ENCODE measurements around the gene KCNT1. TPM values are rescaled to one million over a fixed set of nuclear protein-coding genes. Genes with fewer than 3 reads are reported as not detected.

The KCNT1 gene
- total RNA-seq (under 1 TPM; 0.23 to 0.37 TPM), total RNA-seq (0.12 to 0.30 reads per million in 2 donors)

DNA sequence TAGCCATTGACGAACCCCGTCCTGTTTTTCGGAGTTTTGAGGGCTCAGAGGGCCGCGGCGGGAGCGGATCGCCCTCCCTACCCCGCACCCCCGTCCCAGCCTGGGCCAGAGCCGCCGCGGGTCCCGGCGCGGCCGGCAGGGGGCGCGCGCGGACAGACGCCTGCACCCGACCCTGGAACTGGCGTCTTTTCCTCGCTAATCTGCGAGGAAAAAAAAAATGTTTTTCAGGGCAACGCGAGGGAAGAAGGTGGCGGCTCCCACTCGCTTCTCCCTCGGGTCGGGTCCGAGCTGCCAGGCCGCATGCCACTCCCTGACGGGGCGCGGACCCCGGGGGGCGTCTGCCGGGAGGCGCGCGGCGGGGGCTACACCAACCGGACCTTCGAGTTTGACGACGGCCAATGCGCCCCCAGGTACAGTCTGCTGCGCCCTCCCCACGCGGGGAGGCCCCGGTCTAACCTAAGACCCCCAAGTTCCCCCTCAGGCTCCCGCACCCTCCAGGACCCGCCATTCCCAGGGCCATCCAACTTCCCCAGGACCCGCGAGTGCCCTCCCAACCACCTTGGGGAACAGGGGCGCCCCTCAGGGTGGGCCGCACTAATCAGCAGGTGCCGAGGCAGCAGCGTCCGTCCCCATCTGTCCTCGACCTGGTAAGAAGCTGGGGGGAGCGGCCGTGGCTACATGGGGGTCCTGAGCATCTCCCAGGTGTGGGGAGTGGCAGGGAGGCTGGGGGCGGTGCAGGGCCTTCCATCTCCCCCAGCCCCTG, at the start of gene KCNT1:
Gene KCNT1 (plus strand): TSS at position 227 of the 763 bp plus-strand sequence. CDS start 74 bp downstream, at position 301.
- Mint-ChIP-seq H3K4me1 (no peaks in the 10 kb centered on the region), H3K27me3 (peaks cover 12% of the 10 kb centered on the region), H3K36me3 (ENCODE audit: low read depth) (no peaks in the 10 kb centered on the region), H3K4me3 (no peak within 1 kb of the TSS), H3K27ac (no peak within 1 kb of the TSS)
- ATAC-seq = peak; percentile 71
- peak; percentile 44 to 59 (median 50) for DNase-seq
- no peaks in the 10 kb centered on the region for H3K9me3 ChIP-seq (ENCODE audit: control insufficient read depth, low read length, poor library complexity, severe bottlenecking)

DNA sequence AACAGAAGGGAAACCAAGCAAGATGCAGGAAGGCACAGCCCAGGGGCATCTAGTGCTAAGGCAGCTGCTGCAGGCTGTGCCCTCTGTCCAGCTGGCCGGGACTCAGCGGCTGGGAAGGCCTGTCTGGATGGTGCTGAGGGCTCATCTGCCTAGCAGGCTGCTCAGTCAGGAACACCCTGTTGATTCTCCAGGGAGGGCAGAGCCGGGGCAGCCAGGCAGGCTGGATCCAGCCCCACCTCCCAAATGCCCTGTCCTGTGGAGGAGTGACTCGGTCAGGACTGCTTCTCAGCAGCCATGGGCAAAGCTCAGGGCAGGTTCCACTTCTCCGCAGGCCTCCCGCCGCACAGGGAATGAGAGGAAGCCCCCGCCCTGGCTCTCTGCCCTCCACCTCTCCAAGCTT, 46.7 kb upstream of the KCNT1 start:
- no peaks in the 10 kb centered on the region for H3K4me1 Mint-ChIP-seq
- peaks cover 35% of the 10 kb centered on the region for H3K27me3 Mint-ChIP-seq
- no peak for ATAC-seq
- H3K36me3 Mint-ChIP-seq (ENCODE audit: low read depth) = peaks cover 2% of the 10 kb centered on the region
- H3K4me3 Mint-ChIP-seq = no peak overlapping the region
- no peak for DNase-seq
- H3K27ac Mint-ChIP-seq = no peak overlapping the region
- H3K9me3 ChIP-seq (ENCODE audit: control insufficient read depth, low read length, poor library complexity, severe bottlenecking) = no peaks in the 10 kb centered on the region

DNA sequence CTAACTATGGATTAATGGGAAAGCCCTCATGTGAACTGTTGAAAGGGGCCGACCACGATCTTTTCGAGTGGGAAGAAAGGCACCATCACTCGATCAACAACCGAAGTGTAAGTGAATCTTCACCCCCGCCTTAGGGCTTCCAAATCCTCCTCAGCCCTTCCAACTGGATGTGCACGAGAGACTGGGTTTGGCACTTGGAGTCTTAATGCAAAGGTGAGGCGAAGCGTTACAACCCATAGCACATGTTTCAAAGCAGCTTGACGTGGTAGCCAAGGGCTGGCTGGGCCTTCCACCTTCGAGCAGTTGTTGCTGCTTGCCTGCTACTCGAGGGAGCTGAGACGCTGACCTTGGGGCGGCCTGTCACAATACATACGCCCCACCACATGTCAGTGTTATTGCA, 44.6 kb upstream of the KCNT1 start:
- DNase-seq = no peak

DNA sequence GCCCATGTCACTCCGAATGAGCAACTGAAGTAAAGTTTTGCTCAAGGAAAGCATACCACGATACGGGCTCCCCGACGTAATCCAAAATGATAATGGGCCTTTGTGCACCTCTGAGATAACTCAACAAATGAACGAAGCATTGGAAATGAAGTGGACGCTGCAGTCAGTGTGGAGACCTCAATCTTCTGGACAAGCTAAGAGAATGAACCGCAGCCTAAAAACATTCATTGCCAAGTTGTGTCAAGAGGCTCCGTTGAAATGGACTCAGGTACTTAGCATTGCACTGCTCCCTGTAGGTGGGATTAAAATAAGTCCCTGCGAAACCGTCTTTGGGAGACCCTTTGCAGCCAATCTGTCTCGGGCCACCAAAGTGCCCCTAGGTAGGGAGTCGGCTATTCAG, 42.7 kb upstream of the KCNT1 start:
- peaks cover 2% of the 10 kb centered on the region for H3K36me3 Mint-ChIP-seq (ENCODE audit: low read depth)
- no peak for ATAC-seq
- H3K4me1 Mint-ChIP-seq = no peaks in the 10 kb centered on the region
- no peak for DNase-seq
- H3K27me3 Mint-ChIP-seq = peaks cover 33% of the 10 kb centered on the region
- no peaks in the 10 kb centered on the region for H3K9me3 ChIP-seq (ENCODE audit: control insufficient read depth, low read length, poor library complexity, severe bottlenecking)
- H3K4me3 Mint-ChIP-seq = no peak overlapping the region
- no peak overlapping the region for H3K27ac Mint-ChIP-seq

More for the DNA sequence above, 44.6 kb upstream of the KCNT1 start:
- H3K9me3 ChIP-seq (ENCODE audit: control insufficient read depth, low read length, poor library complexity, severe bottlenecking) = no peaks in the 10 kb centered on the region
- no peaks in the 10 kb centered on the region for H3K4me1 Mint-ChIP-seq
- H3K27me3 Mint-ChIP-seq = peaks cover 35% of the 10 kb centered on the region
- no peak overlapping the region for H3K4me3 Mint-ChIP-seq
- H3K27ac Mint-ChIP-seq = no peak overlapping the region
- no peak for ATAC-seq
- peaks cover 2% of the 10 kb centered on the region for H3K36me3 Mint-ChIP-seq (ENCODE audit: low read depth)

DNA sequence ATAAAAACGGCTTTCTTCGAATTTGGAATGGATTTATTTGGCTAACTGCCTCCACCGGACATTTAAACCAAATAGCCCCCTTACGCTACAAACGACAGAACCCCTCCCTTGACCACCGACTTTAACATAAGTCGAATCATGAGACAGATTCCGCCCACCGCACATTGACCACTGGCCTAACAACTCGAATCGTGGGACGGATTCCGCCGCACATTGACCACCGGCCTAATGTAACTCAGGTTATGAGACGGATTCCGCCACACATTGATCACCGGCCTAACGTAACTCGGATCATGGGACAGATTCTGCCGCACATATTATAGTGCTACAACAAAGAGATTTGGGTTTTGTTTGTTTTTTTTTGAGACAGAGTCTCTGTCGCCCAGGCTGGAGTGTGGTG, 41.6 kb upstream of the KCNT1 start:
- Mint-ChIP-seq H3K4me3 (no peak overlapping the region), H3K27ac (no peak overlapping the region), H3K36me3 (ENCODE audit: low read depth) (peaks cover 2% of the 10 kb centered on the region), H3K4me1 (no peaks in the 10 kb centered on the region), H3K27me3 (peaks cover 25% of the 10 kb centered on the region)
- ATAC-seq = no peak
- no peaks in the 10 kb centered on the region for H3K9me3 ChIP-seq (ENCODE audit: control insufficient read depth, low read length, poor library complexity, severe bottlenecking)
- no peak for DNase-seq

DNA sequence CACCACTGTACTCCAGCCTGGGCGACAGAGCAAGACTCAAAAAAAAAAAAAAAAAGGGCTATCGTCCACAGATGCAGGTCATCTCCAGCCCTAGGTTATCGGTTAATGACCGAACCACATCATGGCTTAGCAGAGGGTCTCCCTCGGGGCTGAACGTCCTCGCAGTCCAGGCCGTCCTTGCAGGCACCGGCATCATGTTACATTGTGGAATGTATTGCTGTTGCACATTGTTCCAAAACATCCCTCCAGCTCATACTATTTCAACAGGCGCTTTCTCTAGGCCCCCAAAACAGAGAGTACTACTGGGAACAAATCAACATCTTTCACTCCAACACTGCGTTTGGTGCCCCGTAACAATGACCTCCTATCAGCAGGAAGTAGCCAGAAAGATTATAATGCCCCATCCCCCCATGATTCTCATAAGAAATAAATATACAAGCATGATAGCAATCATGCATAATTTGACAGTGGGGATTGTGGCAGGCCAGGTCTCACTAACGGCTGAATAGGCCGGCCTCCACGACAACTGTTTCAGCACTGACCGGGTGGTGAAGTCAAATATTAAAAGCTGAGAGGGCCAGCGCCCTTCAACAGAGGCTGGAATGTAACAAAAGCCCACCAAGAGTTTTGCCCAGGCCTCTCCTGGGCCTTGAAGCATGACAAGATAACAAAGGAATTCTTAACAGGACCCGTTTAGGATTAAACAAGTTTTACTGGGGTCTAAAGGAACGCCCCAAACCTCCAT, 40.0 kb upstream of the KCNT1 start:
- H3K4me1 Mint-ChIP-seq = no peaks in the 10 kb centered on the region

DNA sequence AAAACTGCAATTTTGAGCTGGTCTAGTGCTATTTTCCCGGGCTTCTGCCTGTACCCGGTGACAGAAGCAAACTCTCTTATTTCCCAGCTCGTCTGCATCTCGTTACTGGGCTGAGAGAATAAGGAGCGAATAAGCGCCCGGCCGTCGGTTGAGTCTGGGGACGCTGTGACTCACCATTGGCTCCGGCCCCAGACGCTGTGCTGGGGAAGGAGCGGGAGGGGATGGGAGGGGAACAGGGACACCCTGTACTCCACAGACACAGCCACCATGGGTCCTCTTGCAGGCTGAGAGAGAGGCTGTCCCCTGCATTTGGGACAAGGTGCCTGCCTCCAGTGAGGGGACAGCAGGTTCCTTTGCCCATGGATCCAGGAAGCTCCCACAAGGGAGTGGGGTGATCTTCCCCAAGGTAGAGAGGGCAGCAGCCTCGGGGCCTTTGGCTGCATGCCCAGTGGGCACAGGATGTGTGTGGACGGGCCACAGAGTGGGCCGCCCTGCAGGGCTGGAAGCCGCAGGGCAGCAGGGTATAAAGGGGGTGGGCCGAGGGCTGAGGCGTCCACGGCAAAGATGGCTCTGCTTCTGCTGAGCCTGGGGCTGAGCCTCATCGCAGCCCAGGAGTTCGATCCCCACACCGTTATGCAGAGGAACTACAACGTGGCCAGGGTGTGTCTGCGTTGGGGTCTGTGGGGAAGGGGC, 39.1 kb upstream of the KCNT1 start, which contains the start of gene LCN9:
Gene LCN9 (plus strand): TSS at position 552 of the 693 bp plus-strand sequence. CDS start 13 bp downstream, at position 565.
- no peaks in the 10 kb centered on the region for H3K4me1 Mint-ChIP-seq
- ATAC-seq = no peak
- H3K4me3 Mint-ChIP-seq = no peak within 1 kb of the TSS
- no peaks in the 10 kb centered on the region for H3K9me3 ChIP-seq (ENCODE audit: control insufficient read depth, low read length, poor library complexity, severe bottlenecking)
- no peak for DNase-seq
- peaks cover 2% of the 10 kb centered on the region for H3K36me3 Mint-ChIP-seq (ENCODE audit: low read depth)
- H3K27me3 Mint-ChIP-seq = peaks cover 10% of the 10 kb centered on the region
- H3K27ac Mint-ChIP-seq = no peak within 1 kb of the TSS

More for the DNA sequence above, 40.0 kb upstream of the KCNT1 start:
- DNase-seq (no peak), ATAC-seq (no peak)
- Mint-ChIP-seq H3K36me3 (ENCODE audit: low read depth) (peaks cover 2% of the 10 kb centered on the region), H3K27me3 (peaks cover 13% of the 10 kb centered on the region), H3K4me3 (no peak overlapping the region), H3K27ac (no peak overlapping the region)
- no peaks in the 10 kb centered on the region for H3K9me3 ChIP-seq (ENCODE audit: control insufficient read depth, low read length, poor library complexity, severe bottlenecking)

DNA sequence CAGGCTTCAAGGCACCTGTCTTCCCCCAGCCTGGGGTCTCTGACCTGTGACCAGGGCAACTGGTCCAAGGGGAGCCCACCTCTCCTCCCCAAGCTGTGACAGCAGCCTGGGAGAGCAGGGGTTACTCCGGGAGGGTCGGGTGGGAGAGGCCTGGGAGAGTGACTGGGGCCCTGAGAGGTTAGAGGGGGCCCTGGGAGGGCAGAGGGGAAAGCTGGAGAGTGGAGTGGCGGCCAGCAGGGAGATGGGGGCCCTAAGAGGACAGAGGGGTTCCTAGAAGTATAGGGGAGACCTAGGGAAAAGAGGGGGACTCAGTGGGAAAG, 38.6 kb upstream of the KCNT1 start:
- no peaks in the 10 kb centered on the region for H3K9me3 ChIP-seq (ENCODE audit: control insufficient read depth, low read length, poor library complexity, severe bottlenecking)
- DNase-seq (no peak), ATAC-seq (no peak)
- Mint-ChIP-seq H3K4me1 (no peaks in the 10 kb centered on the region), H3K27ac (no peak overlapping the region), H3K36me3 (ENCODE audit: low read depth) (no peaks in the 10 kb centered on the region), H3K27me3 (peaks cover 4% of the 10 kb centered on the region), H3K4me3 (no peak overlapping the region)

DNA sequence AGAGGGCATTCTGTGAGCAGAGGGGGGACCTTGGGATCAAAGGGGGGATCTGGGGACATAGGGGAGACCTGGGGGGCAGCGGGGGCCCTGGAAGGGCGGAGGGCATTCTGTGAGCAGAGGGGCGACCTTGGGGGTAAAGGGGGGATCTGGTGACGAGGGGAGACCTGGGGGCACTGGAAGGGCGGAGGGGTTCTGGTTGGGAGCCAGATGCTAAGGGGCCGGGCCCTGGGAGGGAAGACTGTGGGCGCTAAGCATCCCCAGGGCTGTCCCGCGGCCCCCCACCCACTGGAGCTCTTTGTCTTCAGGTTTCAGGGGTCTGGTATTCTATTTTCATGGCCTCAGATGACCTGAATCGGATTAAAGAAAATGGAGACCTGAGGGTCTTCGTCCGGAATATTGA, 38.1 kb upstream of the KCNT1 start:
- no peaks in the 10 kb centered on the region for H3K36me3 Mint-ChIP-seq (ENCODE audit: low read depth)
- H3K27ac Mint-ChIP-seq = no peak overlapping the region
- no peaks in the 10 kb centered on the region for H3K4me1 Mint-ChIP-seq
- peaks cover 4% of the 10 kb centered on the region for H3K27me3 Mint-ChIP-seq
- no peak overlapping the region for H3K4me3 Mint-ChIP-seq
- no peak for DNase-seq
- H3K9me3 ChIP-seq (ENCODE audit: control insufficient read depth, low read length, poor library complexity, severe bottlenecking) = no peaks in the 10 kb centered on the region
- no peak for ATAC-seq

DNA sequence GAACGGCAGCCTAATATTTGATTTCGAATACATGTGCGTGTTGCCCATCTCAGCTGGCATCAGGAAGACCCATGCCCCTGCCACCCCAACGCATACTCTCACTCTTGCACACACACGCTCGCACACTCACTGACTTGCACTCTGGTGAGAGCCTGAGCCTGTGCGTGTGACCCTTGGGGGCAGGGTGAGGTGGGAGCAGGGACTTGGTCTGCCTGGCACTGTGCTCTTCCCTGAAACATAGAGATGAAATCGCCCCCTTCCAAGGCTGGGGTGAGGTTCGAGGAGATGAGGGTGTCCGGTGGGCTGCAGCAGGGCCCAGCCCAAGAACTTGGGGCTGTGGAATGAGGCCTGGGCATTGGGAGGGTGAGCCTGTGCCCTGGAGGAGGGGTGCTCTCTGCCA, 37.7 kb upstream of the KCNT1 start:
- H3K9me3 ChIP-seq (ENCODE audit: control insufficient read depth, low read length, poor library complexity, severe bottlenecking) = no peaks in the 10 kb centered on the region
- no peak for DNase-seq
- H3K27ac Mint-ChIP-seq = no peak overlapping the region
- no peaks in the 10 kb centered on the region for H3K36me3 Mint-ChIP-seq (ENCODE audit: low read depth)
- peaks cover 4% of the 10 kb centered on the region for H3K27me3 Mint-ChIP-seq
- ATAC-seq = no peak
- no peak overlapping the region for H3K4me3 Mint-ChIP-seq
- no peaks in the 10 kb centered on the region for H3K4me1 Mint-ChIP-seq

DNA sequence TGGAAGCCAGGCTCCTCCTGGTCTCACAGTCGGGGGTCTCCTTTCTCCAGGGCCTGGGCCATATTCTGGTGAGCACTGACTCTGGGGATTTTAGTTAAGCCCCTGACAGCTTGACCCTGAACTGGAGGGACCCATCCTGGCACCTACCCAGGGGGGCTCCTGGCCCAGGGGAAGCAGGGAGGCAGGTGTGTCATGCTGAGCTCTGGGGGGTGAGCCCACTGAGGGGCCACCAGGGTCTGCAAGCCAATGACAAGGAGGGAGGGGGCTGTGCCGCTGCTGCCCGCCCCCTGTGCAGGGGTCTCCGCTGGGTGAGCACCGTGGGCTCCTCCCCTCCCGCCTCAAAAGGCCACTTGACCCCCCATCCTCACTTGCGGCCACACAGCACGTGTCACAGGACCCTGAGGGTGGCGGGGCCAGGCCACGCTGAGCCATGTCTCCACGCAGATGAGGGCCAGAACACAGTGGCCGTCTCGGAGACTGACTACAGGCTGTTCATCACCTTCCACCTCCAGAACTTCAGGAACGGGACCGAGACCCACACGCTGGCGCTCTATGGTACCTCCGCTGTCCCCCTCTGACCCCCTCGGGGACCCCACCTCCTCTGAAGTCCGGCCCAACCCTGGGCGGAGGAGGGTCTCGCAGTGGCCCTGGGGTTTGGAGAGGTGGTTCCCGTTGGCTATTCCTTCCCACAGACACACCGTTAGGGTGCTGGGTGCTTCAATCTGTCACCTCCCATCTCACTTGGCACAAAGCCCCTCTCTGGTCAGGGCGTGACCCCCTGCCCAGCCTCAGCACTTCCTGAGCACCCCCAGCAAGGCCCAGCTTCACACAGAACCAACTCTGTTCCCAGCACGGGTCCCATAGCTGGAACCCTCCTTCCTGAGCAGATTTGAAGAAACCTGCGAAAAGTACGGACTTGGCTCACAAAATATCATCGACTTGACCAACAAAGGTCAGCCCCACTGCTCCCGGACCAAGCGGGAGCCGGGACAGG, 36.9 kb upstream of the KCNT1 start:
- no peaks in the 10 kb centered on the region for H3K9me3 ChIP-seq (ENCODE audit: control insufficient read depth, low read length, poor library complexity, severe bottlenecking)
- DNase-seq (no peak), ATAC-seq (no peak)
- Mint-ChIP-seq H3K27me3 (peaks cover 4% of the 10 kb centered on the region), H3K4me3 (no peak overlapping the region), H3K4me1 (no peaks in the 10 kb centered on the region), H3K27ac (no peak overlapping the region), H3K36me3 (ENCODE audit: low read depth) (no peaks in the 10 kb centered on the region)

DNA sequence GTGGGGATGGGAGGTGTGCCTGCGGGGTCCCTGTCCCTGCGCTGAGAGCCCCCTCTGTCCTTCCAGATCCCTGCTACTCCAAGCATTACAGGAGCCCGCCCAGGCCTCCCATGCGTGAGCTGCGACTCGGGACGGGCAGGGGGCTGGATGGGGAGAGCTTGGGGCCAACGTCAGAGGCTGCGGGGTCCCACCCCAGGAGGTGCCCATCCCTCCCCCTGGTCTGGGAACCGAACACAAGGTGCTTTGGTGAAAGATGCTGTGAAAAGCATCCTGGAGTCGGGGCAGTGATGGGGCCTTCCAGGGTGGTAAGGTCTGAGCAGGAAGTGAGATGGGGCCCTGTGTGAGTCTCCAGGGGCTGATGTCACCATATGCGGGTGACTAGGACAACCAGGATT, 36.2 kb upstream of the KCNT1 start:
- no peak for DNase-seq
- Mint-ChIP-seq H3K4me1 (no peaks in the 10 kb centered on the region), H3K27ac (no peak overlapping the region), H3K36me3 (ENCODE audit: low read depth) (no peaks in the 10 kb centered on the region), H3K27me3 (peaks cover 4% of the 10 kb centered on the region), H3K4me3 (no peak overlapping the region)
- H3K9me3 ChIP-seq (ENCODE audit: control insufficient read depth, low read length, poor library complexity, severe bottlenecking) = no peaks in the 10 kb centered on the region
- ATAC-seq = no peak

Data from T-helper 17 cell (primary cell).